Erythroblast (primary cell): ENCODE measurements around the gene SLC24A1.

ENCODE experiments used
- GATA1 ChIP-seq: IDR thresholded peaks from 2 replicates; pipeline ENCODE4 v1.6.1; 2011; ENCODE audit warnings: low read depth, mild to moderate bottlenecking, control low read depth, low read length, moderate library complexity
- POLR2A ChIP-seq: IDR thresholded peaks from 2 replicates; pipeline ENCODE4 v1.6.1; 2011; ENCODE audit warnings: mild to moderate bottlenecking, low read length

DNA sequence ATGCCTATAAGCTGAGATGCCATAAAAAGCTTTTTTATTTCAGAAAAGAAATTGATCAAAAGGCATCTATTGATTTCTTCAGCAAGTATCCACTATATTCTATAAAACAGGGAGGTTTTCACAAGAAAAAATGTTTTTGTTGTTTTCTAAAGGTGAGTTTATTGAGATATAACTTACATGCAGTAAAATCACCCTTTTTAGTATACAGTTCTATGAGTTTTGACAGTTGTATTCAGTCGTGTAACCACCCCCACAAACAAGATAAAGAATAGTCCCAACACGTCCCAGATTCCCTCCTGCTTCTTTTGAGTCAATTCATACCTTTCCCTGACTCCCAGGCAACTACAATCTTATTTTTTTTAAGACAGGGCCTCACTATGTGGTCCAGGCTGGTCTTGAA, 18.6 kb upstream of the SLC24A1 start:
- TF ChIP-seq POLR2A (no peak), GATA1 (no peak)
